HG02852 (cell line): ENCODE measurements around the gene PDE11A.
"Not testable (repeated sequence)": the region's sequence is repeated elsewhere in the genome, so short reads cannot be mapped to it uniquely, and the experiment has no call there.

Experiments
- ATAC-seq: cut with Tn5 transposase; IDR thresholded peaks from one replicate; pipeline ENCODE4 v1.9.1; 2021; ENCODE audit warnings: mild to moderate bottlenecking, moderate library complexity; ENCODE audit not compliant: unreplicated experiment

The PDE11A gene

DNA sequence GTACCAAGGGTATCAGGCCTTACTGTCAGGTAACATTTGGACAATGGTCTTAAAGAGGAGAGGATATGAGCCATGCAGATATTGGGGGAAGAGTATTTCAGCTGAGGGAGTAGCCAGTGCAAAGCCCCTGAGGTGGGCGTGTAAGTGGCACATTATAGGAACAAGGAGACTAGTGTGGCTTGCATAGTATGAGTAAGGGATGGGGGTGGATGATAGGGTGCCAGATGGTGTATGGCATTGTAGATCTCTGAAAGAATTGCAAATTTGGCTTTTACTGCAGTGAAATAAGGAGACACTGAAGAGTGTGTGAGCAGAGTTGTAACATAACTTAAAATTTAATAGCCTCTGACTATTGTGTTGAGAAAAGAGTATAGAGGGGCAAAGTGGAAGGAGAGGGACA lies 244.0 kb downstream of the PDE11A start:
- ATAC-seq, result no peak

DNA sequence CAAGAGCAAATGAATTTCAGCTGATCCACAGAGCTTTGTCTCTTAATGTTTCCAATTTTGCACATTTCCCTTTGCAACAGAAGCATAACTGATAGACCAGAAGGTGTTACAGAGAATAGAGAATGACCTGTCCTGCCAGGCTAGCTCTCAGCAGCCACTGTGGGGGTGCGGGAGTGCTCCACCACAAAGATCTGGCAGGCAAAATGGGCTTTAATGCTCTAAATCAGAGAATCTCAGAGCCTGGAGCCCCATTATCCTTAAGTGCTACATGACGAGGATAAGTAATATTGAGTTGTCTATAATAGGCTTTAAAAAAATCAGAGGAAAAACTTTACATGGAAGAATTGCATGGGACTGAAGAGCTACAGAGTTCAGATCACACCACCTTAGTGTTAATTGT lies 245.7 kb downstream of the PDE11A start:
- ATAC-seq, result no peak

DNA sequence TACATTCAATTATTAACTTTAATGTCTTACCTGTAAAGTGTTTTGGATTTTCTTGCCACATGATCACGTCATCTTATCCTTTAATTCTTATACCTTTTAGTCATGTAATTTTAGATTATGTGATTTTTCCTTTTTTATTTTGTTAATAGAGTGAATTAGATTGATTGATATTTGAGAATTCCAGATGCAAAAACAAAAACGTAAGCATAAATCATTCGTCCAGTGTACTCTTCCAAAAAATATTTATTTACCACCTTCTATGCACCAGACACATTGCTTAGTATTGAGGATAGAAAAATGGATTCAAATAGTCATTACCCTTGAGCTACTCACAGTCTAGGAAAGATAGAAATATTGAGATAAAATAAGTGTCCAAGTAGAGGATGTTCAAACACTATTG lies 249.6 kb downstream of the PDE11A start:
- ATAC-seq, result no peak

DNA sequence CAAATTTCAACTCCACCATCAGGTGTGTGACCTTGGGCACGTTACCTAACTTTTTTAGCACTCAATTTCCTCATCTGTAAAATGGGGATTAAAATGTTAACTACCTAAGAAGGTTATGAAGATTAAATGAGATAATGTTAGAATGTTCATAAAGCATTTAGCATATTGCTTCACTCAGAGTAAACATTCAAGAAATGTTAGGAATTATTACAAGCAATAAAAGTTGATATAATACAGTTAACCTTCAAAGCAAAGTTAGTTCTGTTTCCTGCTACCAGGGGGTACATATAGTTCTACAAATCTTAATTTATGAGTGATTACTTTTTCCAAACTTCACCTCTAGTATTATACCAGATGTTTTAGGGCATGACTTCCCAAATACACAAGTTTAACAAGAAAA lies 254.2 kb downstream of the PDE11A start:
- no peak for ATAC-seq

DNA sequence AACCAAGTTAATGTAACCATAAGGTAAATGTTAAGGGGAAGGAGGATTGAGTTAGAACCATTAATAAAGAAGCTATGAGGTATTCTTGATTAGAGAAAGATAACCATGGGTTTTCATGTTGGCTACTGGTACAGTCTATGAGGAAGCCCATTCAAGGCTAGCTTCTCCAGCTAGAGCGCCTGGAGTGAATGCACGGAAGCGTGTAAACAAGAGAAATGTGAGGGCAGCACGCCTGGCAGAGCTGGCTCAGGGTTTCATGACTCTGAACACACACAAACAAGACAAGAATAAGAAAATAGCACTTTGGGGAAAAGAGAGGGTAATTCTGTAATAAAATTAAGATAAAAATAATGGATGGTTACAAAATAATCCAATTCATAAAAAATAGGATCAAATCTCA lies 255.3 kb downstream of the PDE11A start:
- no peak for ATAC-seq

DNA sequence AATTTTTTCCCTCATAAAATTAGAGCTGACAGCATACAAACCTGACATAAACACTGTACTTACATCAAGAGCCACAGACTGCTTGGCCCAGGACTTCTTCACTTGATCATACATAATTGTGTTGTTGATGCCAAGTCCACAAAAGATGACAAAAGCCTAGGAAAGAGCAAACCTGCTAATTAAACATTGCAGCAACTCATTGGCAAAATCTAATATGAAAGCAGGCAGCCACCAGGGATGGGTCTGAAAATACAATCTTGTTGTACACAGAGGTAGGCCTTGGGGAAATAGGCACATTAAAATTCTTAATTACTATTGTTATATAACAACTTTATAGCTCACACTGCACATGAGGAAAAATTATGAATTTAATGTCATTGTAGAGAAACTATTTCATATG lies 255.8 kb downstream of the PDE11A start:
- ATAC-seq, result no peak

DNA sequence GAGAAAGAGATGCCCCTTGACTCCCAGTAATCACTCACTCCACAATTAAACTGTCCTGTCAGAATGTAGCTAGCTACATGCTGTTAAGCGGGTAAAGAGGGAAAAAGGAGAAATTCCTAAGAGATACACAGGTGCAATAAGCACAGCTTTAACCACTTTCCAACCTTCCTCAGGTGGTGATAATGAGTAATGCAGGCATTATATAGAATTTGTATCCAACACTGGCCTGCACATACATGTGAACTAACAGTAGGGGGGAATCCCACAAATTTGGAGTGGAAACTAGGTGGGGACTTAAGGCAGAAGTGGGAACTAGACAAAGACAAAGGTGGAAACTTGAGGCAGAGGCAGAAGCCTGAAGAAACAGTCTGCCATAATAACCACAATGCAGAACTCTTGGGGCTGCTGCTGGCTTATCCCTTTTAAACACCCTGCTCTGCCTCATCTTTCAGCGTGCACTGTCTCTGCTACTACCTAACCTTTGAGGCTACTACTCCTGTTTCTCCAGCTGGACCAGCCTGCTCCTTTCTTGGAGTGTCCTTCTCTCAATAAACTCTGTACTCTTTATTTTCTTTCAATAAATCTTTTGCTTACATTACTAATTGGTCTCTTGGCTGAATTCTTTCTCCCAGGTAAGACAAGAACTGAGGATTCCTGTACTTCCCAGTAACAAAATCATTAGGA lies 259.7 kb downstream of the PDE11A start:
- ATAC-seq, result no peak

DNA sequence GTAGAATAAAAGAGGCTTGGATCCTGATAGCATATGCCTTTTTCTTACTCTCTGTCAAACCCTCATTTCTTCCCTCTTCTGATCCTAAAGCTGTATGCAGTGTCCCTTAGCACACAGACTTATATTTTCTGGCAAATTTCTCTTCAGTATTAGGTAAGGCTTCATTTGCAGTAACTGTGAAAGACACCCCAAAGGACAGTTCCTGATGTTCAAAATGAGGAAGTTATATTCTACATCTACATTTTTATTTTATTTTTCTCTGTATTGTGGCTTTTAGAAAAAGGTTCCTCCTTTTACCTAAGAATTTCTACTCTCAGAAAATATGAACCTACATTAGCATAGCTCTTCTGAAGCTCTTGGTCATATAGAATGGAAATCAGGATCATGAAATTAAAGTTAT lies 261.7 kb downstream of the PDE11A start:
- no peak for ATAC-seq

DNA sequence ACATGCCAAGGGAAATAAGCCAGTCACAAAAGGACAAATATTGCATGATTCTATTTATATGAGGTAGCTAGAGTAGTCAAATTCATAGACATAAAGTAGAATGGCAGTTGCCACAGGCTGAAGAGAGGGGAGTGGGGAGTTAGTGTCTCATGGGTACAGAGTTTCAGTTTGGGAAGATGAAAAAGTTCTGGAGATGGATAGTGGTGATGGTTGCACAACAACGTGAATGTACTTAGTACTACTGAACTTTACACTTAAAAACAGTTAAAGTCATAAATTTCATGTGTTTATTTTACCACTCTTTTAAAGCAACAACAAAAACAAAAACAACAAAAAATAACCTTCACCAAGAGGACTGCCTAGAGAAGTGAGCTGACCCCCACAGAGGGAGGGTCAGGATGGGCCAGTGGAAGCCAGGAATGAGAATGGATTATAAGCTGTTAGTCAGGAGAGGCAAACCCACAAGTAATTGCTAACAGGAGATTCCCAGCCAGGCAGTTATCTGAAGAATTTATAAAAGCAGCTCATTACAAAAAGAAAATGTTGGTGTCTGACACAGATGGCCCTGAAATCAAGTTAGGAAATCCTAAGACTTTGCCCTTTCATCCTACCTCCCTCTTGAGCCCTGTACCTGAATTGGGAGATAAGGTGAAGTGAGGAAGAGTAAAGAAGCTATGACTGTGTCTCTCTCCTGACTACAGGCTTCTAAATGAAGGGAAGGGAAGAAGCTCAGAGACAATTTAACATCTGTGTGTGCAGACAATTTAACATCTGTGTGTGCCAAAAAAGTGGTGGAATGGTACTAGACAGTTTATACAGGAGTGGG lies 263.4 kb downstream of the PDE11A start:
- ATAC-seq, result no peak

DNA sequence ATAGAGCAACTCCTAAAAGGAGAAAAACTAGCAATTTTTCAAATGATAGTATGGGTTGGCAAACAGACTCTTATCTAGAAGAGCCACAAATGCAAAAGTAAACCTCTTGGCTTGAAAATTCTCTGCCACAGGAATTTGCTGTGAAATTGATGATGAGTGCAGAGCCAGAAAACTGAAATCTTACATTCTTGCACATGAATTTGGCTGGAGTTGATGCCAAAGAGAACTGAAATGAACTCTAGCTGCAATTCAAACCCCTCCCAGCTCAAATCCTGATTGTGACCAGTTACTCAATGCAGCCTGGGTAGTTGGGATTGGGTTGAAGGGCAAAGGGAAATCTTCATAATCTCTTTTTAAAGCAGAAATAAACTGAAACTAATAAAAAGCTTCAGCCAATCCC lies 266.6 kb downstream of the PDE11A start:
- ATAC-seq, result no peak

DNA sequence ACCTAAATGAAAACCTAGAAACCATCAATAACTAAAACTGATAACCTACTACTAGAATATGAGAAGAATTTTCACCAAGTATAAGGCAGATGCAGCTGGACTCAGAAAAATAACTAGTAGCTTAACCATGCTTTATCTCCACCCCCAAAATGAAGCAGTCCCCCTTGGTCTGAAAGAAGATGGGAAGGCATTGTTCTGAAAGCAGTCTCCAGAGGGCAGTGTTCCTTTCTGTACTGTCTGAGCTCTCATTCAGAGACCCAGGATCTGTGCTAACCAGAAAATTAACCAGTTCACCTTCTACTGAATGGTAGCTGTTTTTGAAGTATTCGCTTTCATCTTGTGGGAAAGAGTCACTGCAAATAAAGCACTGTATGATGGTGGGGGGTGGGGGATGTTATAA lies 273.0 kb downstream of the PDE11A start:
- ATAC-seq, result no peak

DNA sequence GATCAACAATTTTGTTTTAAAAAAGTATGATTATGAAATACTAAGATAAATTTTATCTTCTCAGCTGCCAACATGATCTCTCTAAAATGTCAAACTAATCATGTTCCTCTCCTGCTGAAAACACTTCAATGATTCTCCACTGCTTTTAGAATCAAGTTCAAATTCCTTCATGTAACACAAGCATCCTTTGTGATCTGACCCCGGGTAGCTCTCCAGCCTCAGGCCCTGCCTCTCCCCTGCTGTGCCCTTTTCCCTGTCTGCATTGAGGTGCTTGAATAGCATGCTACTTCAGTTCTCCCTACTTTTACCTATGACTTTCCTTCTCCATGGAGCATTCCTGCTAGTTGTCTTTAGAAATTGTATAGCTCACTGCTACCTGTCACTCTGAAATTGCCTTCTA lies 274.8 kb downstream of the PDE11A start:
- no peak for ATAC-seq

DNA sequence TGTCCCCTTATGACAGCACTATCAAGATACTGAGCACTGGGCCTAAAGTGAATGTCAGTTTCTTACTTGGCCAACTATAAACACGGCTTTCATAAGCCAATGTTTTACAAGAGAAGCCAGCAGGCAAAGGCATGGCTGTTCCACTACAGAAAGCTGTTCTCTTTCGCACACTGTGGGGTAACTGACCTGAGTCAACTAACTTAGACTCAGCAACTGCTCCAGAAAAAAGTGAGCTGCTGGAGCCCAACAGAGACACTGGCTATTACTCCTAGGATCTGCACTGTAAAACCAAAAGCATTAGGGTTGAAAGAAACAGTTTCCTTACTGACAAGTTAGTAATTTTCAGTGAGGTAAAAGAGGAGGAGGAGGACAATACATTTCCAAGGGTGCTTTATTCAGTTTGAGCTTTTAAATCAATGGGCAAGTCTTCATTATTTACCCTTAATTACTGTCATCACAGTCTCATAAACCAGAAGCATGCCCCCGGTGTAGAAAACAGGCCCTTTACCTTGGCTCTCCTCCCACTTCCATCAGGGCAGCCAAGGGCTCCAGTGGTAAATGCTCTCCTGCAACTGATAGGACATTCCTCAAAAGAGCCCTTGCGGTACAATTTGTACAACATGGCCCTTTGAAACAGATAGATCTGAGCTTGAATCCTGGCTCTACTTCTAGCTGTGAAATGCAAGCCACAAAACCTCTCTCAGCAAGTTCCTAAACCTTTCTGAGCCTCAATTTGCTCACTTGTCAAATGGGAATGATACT lies 275.7 kb downstream of the PDE11A start:
- ATAC-seq, result no peak

DNA sequence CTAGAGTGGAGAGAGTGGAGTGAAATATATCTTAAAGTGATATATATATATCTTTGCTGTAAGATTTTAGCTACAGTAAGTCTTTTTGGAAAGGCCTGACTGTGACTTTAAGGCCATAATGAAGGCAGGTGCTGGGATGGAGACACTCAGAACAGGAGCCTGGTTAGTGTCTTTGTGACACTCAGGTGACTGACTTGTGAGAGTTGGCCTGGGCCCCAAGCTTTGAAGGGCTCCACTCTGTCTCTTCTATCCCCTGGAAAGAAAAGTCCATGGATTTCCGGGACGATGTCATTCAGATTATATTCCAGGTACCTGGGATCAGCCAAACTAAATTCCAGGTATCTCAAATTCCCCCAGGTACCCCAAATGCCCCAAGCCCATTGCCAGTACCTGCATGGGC lies 276.6 kb downstream of the PDE11A start:
- ATAC-seq, result no peak

DNA sequence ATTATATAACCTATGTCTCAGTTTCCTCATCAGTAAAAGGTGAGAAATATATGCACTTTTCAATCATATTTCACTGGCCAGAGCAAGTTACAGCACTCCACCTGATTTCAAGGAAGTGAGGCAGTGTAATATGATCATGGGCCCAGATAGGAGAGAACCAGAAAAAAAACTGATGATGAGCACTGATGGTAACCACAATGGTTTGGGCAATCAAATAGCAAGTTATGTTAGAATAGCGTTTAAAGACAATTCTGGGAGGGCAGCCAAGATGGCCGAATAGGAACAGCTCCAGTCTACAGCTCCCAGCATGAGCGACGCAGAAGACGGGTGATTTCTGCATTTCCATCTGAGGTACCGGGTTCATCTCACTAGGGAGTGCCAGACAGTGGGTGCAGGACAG lies 287.4 kb downstream of the PDE11A start:
- not testable (repeated sequence) for ATAC-seq

DNA sequence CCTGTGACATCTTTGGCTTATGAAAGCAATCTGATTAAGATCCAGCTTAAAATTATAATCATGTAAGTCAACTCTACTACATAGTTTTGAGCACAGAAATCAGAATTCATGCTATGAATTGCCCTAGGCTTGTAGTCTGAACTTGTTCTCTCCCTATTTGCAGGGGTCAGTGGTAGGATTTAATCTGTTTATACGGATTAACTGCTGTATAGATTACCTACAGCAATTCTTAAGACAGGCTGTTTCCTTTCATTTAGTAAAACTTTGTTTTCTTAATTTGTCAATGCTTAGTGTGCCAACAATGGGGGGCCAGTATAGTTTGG lies 287.9 kb downstream of the PDE11A start:
- ATAC-seq, result no peak

DNA sequence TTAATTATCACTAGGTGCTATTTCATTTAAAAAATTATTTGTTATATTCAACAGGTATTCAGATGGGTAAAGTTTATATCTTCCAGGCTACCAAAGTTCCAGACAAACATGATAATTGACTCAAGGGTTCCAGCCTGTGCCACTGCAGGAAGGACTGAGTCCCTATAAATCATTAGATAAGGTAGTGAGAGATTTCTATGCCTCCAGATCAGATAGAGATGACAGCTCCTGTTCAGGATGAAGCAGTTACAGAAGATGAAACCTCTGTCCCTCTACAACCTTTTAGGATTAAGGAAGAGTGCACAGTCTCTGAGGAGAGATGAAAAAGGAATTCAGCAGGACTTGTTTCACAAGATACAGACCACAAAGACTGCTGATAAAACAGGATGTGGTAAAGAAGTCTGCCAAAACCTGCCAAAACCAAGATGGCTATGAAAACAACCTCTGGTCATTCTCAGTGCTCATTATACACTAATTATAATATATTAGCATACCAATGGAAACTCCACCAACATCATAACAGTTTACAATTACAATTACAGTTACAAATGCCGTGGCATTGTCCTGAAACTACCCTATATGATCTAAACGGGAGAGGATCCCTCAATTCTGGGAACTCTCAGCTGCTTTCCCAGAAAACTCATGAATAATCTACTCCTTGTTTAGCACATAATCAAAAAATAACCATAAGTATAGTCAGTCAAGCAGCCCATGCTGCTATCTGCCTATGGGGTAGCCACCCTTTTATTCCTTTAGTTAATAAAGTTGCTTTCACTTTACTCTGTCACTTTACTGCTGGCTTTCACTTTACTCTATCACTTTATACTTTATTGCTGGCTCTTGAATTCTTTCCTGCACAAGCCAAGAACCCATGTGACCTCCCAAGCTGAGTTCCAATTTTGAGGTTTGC lies 288.5 kb downstream of the PDE11A start:
- ATAC-seq, result no peak

DNA sequence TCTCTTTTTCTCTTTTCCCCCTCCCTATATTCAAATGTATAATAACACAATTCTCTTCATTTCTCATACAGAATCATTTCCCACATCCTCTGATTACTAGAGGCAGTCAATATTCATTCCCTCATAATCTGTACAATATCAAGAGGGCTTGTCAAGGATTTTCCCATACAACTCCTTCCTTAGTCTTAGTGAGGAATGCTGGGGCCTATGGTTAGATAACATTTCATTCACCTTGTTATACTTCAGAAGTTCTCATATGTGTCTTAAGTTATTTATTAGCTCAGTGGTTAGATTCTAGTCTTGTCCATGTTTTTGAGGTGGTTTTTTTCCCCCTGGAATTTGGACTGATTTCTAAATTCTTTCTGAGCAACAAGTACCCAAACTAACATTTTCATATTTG lies 289.5 kb downstream of the PDE11A start:
- ATAC-seq, result no peak

DNA sequence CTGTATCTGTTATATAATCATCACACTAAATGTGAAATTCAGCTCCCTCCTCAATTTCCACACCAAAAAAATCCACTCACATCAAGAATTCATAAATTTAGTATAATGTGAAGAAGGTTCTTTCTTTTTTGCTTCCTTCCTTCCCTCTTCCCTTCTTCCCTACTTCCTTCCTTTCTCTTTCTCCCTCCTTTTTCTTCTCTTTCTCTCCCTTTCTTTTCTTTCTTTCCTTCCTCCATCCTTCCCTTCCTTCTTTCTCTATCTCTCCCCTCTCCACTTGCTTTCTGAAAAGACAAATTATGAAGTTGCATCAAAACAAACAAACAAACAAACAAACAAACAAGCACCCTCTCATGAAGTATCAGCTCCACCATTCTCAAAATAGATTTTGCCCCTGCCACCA lies 290.0 kb downstream of the PDE11A start:
- ATAC-seq, result no peak

DNA sequence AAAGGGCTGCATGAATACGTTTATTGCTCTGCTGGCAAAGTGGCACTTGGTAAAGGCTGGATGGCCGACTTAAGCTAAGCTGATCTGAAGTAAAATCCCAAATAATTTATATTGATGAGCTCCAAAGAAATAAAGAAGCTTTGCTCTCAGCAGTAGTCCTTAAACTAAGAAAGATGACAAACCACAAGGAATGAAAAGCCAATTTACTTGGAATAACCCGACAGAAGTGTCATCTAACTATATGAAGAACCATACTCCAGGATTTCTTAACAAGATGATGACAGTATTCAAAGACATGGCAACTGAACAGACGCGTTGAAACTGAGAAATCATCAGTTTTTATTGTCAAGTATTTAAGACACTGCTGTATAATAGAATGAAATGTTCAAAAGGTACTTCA lies 294.1 kb downstream of the PDE11A start:
- no peak for ATAC-seq

DNA sequence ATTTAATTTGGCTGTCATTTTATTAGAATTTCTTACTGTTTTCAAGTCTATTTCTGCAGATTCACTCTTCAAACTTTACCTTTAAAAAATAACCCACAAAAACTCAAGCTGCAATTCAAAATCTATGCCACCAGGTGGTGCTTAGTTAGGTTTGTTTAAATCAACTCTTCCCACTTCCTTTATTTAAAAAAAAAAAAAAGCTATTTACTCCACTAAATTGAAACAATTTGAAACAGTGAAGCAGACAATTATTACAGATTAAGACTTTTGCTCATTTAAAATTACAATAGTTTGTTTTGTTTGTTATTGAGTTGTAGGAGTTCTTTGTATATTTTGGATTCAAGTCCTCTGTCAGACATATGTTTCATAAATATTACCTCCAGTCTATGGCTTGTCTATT lies 300.0 kb downstream of the PDE11A start:
- ATAC-seq, result no peak
